HUES6 (cell line): ENCODE measurements around the gene TBX10.
A peak's percentile ranks its signal among the peaks of the same experiment; 100 is the strongest.
"Not testable (repeated sequence)": the region's sequence is repeated elsewhere in the genome, so short reads cannot be mapped to it uniquely, and the experiment has no call there.

Experiments
- H3K27ac ChIP-seq: 2 replicates; pipeline ENCODE4 v1.7.0; 2013; ENCODE audit warnings: low read depth, mild to moderate bottlenecking, low read length, inconsistent platforms
- H3K27me3 ChIP-seq: 2 replicates; pipeline ENCODE4 v1.6.1; 2013; ENCODE audit warnings: low read length; ENCODE audit not compliant: control insufficient read depth, insufficient read depth
- H3K36me3 ChIP-seq: 2 replicates; pipeline ENCODE4 v1.6.1; 2013; ENCODE audit warnings: low read length; ENCODE audit not compliant: control insufficient read depth, insufficient read depth
- H3K4me1 ChIP-seq: 2 replicates; pipeline ENCODE4 v1.6.1; 2013; ENCODE audit warnings: low read length; ENCODE audit not compliant: control insufficient read depth, insufficient read depth
- H3K4me3 ChIP-seq: 2 replicates; pipeline ENCODE4 v1.5.1; 2013; ENCODE audit warnings: low read depth, low read length
- H3K9ac ChIP-seq: one replicate; pipeline ENCODE4 v1.6.1; 2013; ENCODE audit warnings: mild to moderate bottlenecking, low read length
- H3K9me3 ChIP-seq: 2 replicates; pipeline ENCODE4 v1.6.1; 2013; ENCODE audit warnings: low read depth, low read length; ENCODE audit not compliant: control insufficient read depth, insufficient read depth

TBX10 gene

DNA sequence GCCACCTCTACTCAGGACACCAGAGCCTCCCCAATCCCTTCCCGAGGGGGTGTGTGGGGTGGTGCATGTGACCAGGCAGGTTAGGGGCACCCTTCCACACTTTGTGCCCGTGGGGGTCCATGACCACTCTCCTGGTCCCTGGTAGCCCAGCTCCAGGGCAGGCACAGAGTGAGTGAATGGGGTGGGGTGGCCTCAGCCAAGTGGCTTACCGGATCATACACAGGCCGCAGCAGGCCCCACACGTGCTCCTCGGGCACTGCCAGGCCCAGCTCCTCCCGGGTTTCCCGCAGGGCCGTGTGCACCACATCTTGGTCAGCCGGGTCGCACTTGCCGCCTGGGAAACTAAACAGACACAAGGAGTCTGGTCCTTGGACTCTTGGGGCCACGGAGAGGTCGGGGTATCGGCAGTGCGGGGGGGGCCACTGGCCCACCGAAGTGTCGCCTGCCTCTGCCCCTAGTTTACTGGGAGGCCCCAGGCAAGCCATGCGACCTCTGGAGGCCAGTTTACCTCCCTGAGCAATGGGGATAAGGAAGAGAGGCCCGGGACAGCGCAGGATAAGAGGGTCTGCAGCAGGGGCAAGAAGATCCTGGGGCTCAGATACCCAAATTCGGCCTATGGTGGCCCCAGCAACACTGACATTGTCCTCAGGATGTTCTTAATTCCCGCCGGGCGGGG, 10.7 kb downstream of the TBX10 start:
- H3K27ac ChIP-seq, result peak overlapping the region; percentile 10; the same call in 1 of the 2 replicates
- peak overlapping the region; percentile 87 for H3K9ac ChIP-seq
- no peaks in the 10 kb centered on the region; the same call in 1 of the 2 replicates for H3K36me3 ChIP-seq
- no peaks in the 10 kb centered on the region for H3K9me3 ChIP-seq
- H3K4me3 ChIP-seq, result peak overlapping the region; percentile 64
- H3K4me1 ChIP-seq, result peaks cover 35% of the 10 kb centered on the region
- H3K27me3 ChIP-seq, result no peaks in the 10 kb centered on the region

DNA sequence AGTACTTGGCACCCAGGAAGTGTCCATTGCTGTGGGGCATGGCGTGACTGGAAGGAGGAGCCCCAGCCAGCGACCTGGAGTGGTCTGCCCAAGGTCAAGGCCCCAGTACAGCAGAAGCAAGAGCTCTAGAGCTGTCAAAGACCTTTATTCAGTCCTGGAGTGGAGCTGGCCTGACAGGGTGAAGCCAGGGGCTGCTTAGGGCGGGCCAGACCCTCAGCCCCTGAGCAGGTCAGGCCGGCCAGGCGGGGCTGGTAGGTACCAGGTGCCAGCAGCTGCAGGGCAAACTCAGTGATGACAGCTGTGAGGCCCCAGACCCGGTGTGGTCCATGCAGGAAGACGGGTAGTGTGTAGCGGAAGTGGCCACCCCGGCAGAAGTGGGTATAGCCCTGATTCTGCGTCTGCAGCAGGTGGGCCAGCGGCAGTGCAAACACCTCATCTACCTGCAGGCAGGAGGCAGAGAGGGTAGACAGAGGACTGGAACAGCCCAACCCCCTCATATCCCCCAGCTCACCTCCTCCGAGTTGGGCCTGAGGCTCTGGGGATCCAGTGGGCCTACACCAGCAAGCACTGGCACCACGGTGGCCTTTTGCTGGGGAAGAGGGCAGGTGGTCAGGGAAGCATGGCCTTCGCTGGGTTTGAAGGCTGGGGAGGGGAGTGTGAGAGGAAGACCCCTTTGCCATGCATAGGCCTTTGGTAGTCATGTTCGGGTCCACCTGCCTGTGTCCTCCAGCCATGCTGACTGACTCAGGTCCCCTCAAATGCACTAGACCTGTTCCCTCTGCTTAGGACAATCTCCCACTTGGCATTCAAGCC, 11.5 kb downstream of the TBX10 start:
- H3K27me3 ChIP-seq, result no peaks in the 10 kb centered on the region
- peak overlapping the region; percentile 87 for H3K9ac ChIP-seq
- H3K36me3 ChIP-seq, result no peaks in the 10 kb centered on the region; the same call in 1 of the 2 replicates
- H3K9me3 ChIP-seq, result no peaks in the 10 kb centered on the region
- H3K4me1 ChIP-seq, result peaks cover 35% of the 10 kb centered on the region
- peak overlapping the region; percentile 59; the same call in 1 of the 2 replicates for H3K27ac ChIP-seq
- H3K4me3 ChIP-seq, result no peak overlapping the region

DNA sequence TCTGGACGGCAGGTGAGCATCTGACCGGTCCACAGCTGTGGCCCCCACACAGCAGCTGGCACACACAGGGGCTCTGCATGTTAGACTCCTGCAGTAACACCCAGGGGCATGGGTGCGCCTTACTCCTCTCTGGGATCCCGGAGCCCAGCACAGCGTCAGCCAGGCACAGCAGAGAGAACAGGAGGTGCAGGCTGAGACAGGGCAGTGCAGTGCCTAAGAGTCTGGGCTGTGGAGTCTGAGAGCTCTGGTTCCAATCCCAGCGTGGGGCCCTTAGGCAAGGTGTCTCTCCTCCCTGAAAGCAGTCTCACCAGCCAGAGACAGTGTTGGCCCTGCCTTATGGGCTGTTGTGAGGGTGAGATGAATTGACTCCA, 12.1 kb downstream of the TBX10 start:
- no peak overlapping the region for H3K4me3 ChIP-seq

DNA sequence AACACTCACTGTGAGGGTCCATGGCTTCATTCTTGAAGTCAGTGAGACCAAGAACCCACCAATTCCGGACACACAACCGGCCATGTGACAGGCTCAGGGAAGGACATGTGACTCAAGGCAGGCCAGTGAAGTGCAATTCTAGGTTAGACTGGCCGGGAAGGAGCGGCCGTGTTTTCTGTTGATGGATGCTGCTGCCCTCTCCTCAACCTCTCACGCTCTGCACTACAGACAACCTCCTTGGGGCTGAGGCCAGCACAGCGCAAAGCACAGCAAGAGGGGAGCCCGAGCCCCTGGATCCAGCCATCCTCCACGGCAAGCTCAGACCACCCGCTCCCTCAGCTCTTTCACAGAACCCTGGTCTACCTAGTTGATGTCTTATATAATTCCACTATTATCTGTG, 12.6 kb downstream of the TBX10 start:
- no peak overlapping the region for H3K4me3 ChIP-seq
- H3K9ac ChIP-seq, result peak overlapping the region; percentile 87
- no peaks in the 10 kb centered on the region for H3K9me3 ChIP-seq
- H3K4me1 ChIP-seq, result peaks cover 32% of the 10 kb centered on the region
- H3K36me3 ChIP-seq, result no peaks in the 10 kb centered on the region; the same call in 1 of the 2 replicates
- H3K27ac ChIP-seq, result peak overlapping the region; percentile 59; the same call in 1 of the 2 replicates
- no peaks in the 10 kb centered on the region for H3K27me3 ChIP-seq

More for the DNA sequence above, 12.1 kb downstream of the TBX10 start:
- H3K4me1 ChIP-seq, result peaks cover 35% of the 10 kb centered on the region
- no peaks in the 10 kb centered on the region for H3K27me3 ChIP-seq
- H3K27ac ChIP-seq, result peak overlapping the region; percentile 59; the same call in 1 of the 2 replicates
- no peaks in the 10 kb centered on the region for H3K9me3 ChIP-seq
- no peaks in the 10 kb centered on the region; the same call in 1 of the 2 replicates for H3K36me3 ChIP-seq
- H3K9ac ChIP-seq, result peak overlapping the region; percentile 87

DNA sequence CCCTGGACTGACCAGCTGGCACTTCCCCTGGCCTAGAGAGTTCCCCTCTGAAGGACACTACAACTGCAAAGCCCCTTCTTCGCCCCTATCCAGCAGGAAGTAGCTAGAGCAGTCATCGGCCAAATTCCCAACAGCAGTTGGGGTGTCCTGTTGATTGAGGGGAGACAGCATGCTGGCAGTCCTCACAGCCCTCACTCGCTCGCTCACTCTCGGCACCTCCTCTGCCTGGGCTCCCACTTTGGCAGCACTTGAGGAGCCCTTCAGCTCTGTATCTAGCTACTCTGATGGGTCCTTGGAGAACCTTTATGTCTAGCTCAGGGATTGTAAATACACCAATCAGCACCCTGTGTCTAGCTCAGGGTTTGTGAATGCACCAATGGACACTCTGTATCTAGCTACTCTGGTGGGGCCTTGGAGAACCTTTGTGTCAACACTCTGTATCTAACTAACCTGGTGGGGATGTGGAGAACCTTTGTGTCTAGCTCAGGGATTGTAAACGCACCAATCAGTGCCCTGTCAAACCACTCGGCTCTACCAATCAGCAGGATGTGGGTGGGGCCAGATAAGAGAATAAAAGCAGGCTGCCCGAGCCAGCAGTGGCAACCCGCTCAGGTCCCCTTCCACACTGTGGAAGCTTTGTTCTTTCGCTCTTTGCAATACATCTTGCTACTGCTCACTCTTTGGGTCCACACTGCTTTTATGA, 13.3 kb downstream of the TBX10 start:
- not testable (repeated sequence) for H3K27ac ChIP-seq, H3K36me3 ChIP-seq

DNA sequence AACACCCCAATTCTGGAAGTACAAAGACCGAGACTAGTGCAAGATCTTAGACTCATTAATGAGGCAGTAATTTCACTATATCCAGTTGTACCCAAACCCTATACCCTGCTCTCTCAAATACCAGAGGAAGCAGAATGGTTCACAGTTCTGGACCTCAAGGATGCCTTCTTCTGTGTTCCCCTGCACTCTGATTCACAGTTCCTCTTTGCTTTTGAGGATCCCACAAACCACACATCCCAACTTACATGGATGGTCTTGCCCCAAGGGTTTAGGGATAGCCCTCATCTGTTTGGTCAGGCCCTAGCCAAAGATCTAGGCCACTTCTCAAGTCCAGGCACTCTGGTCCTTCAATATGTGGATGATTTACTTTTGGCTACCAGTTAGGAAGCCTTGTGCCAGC, 15.8 kb downstream of the TBX10 start:
- Histone ChIP-seq H3K4me1 (peaks cover 16% of the 10 kb centered on the region), H3K9ac (peak overlapping the region; percentile 21)
- not testable (repeated sequence) for H3K4me3 ChIP-seq, H3K9me3 ChIP-seq, H3K27ac ChIP-seq, H3K36me3 ChIP-seq, H3K27me3 ChIP-seq

More for the DNA sequence above, 13.3 kb downstream of the TBX10 start:
- not testable (repeated sequence) for H3K9ac ChIP-seq, H3K27me3 ChIP-seq, H3K9me3 ChIP-seq, H3K4me3 ChIP-seq
- H3K4me1 ChIP-seq, result peaks cover 26% of the 10 kb centered on the region

DNA sequence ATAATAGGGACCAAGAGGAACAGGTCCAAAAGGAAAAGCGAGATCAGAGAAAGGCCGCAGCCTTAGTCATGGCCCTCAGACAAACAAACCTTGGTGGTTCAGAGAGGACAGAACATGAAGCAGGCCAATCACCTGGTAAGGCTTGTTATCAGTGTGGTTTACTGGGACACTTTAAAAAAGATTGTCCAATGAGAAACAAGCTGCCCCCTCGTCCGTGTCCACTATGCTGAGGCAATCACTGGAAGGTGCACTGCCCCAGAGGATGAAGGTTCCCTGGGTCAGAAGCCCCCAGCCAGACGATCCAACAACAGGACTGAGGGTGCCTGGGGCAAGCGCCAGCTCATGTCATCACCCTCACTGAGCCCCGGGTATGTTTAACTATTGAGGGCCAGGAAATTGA, 16.7 kb downstream of the TBX10 start:
- H3K36me3 ChIP-seq, H3K27me3 ChIP-seq, H3K4me1 ChIP-seq, H3K4me3 ChIP-seq, H3K27ac ChIP-seq, H3K9ac ChIP-seq, H3K9me3 ChIP-seq: not testable (repeated sequence)

DNA sequence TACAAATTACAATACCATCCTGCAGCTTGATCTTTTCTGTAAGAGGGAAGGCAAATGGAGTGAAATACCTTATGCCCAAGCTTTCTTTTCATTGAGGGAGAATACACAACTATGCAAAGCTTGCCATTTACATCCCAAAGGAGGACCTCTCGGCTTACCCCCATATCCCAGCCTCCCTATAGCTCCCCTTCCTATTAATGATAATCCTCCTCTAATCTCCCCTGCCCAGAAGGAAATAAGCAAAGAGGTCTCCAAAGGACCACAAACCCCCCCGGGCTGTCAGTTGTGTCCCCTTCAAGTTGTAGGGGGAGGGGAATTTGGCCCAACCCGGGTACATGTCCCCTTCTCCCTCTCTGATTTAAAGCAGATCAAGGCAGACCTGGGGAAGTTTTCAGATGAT, 17.6 kb downstream of the TBX10 start:
- H3K27ac ChIP-seq, H3K36me3 ChIP-seq, H3K9me3 ChIP-seq, H3K27me3 ChIP-seq: not testable (repeated sequence)
- Histone ChIP-seq H3K9ac (peak overlapping the region; percentile 90), H3K4me1 (peaks cover 10% of the 10 kb centered on the region), H3K4me3 (peak overlapping the region; percentile 73)

DNA sequence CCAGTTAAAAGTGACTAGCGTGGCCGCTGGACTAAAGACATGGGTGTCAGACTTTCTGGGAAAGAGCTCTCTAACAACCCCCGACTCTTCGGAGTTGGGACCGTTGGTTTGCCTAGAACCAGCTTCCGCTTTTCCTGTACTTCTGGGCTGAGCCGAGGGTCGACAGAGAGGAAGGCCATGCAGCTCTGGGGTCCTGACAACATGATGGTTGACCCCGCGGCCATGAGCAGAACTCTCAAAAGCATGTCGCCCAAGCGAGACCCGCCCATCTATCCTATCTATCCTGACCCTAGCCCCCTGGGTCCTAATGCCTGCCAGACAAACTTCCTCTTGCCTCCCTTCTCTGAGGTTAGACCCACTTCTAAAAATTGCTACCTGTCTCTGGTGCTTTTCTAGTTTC, 18.9 kb downstream of the TBX10 start:
- not testable (repeated sequence) for H3K9me3 ChIP-seq, H3K27me3 ChIP-seq, H3K36me3 ChIP-seq
- peak overlapping the region; percentile 50; the same call in 1 of the 2 replicates for H3K27ac ChIP-seq
- peaks cover 22% of the 10 kb centered on the region for H3K4me1 ChIP-seq
- H3K4me3 ChIP-seq, result peak overlapping the region; percentile 73
- peak overlapping the region; percentile 90 for H3K9ac ChIP-seq

DNA sequence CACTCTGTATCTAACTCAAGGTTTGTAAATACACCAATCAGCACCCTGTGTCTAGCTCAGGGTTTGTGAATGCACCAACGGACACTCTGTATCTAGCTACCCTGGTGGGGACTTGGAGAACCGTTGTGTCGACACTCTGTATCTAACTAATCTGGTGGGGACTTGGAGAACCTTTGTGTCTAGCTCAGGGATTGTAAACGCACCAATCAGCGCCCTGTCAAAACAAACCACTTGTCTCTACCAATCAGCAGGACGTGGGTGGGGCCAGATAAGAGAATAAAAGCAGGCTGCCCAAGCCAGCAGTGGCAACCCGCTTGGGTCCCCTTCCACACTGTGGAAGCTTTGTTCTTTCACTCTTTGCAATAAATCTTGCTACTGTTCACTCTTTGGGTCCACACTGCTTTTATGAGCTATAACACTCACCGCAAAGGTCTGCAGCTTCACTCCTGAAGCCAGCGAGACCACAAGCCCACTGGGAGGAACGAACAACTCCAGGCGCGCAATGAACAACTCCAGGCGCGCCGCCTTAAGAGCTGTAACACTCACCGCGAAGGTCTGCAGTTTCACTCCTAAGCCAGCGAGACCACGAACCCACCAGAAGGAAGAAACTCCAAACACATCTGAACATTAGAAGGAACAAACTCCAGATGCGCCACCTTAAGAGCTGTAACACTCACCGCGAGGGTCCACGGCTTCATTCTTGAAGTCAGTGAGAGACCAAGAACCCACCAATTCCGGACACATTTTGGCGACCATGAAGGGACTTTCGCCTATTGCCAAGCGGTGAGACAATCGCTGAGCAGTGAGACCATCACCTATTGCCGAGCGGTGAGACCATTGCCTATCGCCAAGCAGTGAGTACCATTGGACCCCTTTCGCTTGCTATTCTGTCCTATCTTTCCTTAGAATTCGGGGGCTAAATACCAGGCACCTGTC, 19.6 kb downstream of the TBX10 start:
- peak overlapping the region; percentile 73 for H3K4me3 ChIP-seq
- H3K9ac ChIP-seq, result peak overlapping the region; percentile 90
- not testable (repeated sequence) for H3K27me3 ChIP-seq

More for the DNA sequence above, 19.6 kb downstream of the TBX10 start:
- not testable (repeated sequence) for H3K9me3 ChIP-seq, H3K27ac ChIP-seq, H3K36me3 ChIP-seq
- H3K4me1 ChIP-seq, result peaks cover 25% of the 10 kb centered on the region
